Neural cell (in vitro differentiated cells): Measurements from ENCODE around the gene SPARC. TPM values are rescaled to one million over a fixed set of nuclear protein-coding genes. Genes with fewer than 3 reads are reported as not detected.

Experiments
- H2AFZ ChIP-seq: fragments of 200-600, 300-800 bp; sonication (generic), shearing (Covaris generic); 2 replicates; pipeline ENCODE4 v1.6.0; 2014; ENCODE audit warnings: low read depth, mild to moderate bottlenecking, antibody characterized with exemption, low read length, moderate library complexity
- H3F3A ChIP-seq: fragments of 200-600 bp; shearing (Covaris generic); 2 replicates; pipeline ENCODE4 v1.6.1; 2016; ENCODE audit warnings: mild to moderate bottlenecking, moderate library complexity, mixed read lengths, antibody characterized with exemption, low read length; ENCODE audit not compliant: insufficient read depth, poor library complexity, severe bottlenecking
- H3K27ac ChIP-seq: fragments of 200-600, 300-800 bp; sonication (generic), shearing (Covaris generic); 2 replicates; pipeline ENCODE4 v1.5.1; 2014; ENCODE audit warnings: mild to moderate bottlenecking, low read length, moderate library complexity
- H3K27me3 ChIP-seq: fragments of 300-800, 200-600 bp; sonication (generic), shearing (Covaris generic); 2 replicates; pipeline ENCODE4 v1.6.0; 2014; ENCODE audit warnings: mild to moderate bottlenecking, low read depth, low read length, moderate library complexity; ENCODE audit not compliant: insufficient read depth
- H3K36me3 ChIP-seq: fragments of 300-800, 200-600 bp; sonication (generic), shearing (Covaris generic); 2 replicates; pipeline ENCODE4 v1.5.1; 2014; ENCODE audit warnings: mild to moderate bottlenecking, antibody characterized with exemption, low read length, moderate library complexity; ENCODE audit not compliant: insufficient read depth
- H3K4me2 ChIP-seq: fragments of 300-800, 200-600 bp; sonication (generic), shearing (Covaris generic); 2 replicates; pipeline ENCODE4 v1.6.0; 2014; ENCODE audit warnings: mild to moderate bottlenecking, low read length
- H3K4me3 ChIP-seq: fragments of 300-800, 200-600 bp; sonication (generic), shearing (Covaris generic); 2 replicates; pipeline ENCODE4 v1.5.1; 2014; ENCODE audit warnings: mild to moderate bottlenecking, low read length, moderate library complexity
- H3K79me2 ChIP-seq: fragments of 200-600 bp; shearing (Covaris generic); replicated peaks from 2 replicates; pipeline ENCODE4 v1.6.0; 2014; ENCODE audit warnings: mild to moderate bottlenecking, low read length, moderate library complexity; ENCODE audit not compliant: insufficient read depth
- H3K9ac ChIP-seq: fragments of 300-800, 200-600 bp; sonication (generic), shearing (Covaris generic); 2 replicates; pipeline ENCODE4 v1.6.1; 2016; ENCODE audit warnings: mild to moderate bottlenecking, low read length, mixed read lengths
- H3K9me2 ChIP-seq: fragments of 200-600 bp; shearing (Covaris generic); 2 replicates; pipeline ENCODE4 v1.6.1; 2016; ENCODE audit warnings: mild to moderate bottlenecking, low read length, mixed read lengths; ENCODE audit not compliant: insufficient read depth
- H3K9me3 ChIP-seq: fragments of 200-600, 300-800 bp; sonication (generic), shearing (Covaris generic); 2 replicates; pipeline ENCODE4 v1.6.1; 2016; ENCODE audit warnings: mild to moderate bottlenecking, mixed run types, low read length, moderate library complexity, mixed read lengths
- H4K20me1 ChIP-seq: fragments of 200-600 bp; shearing (Covaris generic); 2 replicates; pipeline ENCODE4 v1.6.1; 2016; ENCODE audit warnings: mild to moderate bottlenecking, mixed run types; ENCODE audit not compliant: insufficient read depth
- CTCF ChIP-seq: fragments of 450-650 bp; IDR thresholded peaks from 2 replicates; pipeline ENCODE4 v1.5.1; 2014; ENCODE audit warnings: antibody characterized with exemption, mild to moderate bottlenecking, moderate library complexity; ENCODE audit not compliant: poor library complexity, severe bottlenecking
- EP300 ChIP-seq: fragments of 450-650 bp; conservative IDR thresholded peaks from 2 replicates; pipeline ENCODE4 v1.6.1; 2014; ENCODE audit warnings: antibody characterized with exemption, mild to moderate bottlenecking, moderate library complexity; ENCODE audit not compliant: poor library complexity, severe bottlenecking
- EZH2 ChIP-seq: fragments of 200-600, 300-800 bp; shearing (Covaris generic), sonication (generic); IDR thresholded peaks from 2 replicates; pipeline ENCODE4 v1.6.1; 2014; ENCODE audit warnings: antibody characterized with exemption, low read length, borderline replicate concordance, mild to moderate bottlenecking; ENCODE audit not compliant: insufficient read depth, poor library complexity, severe bottlenecking
- MXI1 ChIP-seq: fragments of 450-650 bp; conservative IDR thresholded peaks from 2 replicates; pipeline ENCODE4 v1.6.1; 2014; ENCODE audit warnings: antibody characterized with exemption, mild to moderate bottlenecking; ENCODE audit not compliant: poor library complexity, severe bottlenecking
- POLR2AphosphoS5 ChIP-seq: IDR thresholded peaks from 2 replicates; pipeline ENCODE4 v1.6.1; 2012
- RAD21 ChIP-seq: fragments of 450-650 bp; conservative IDR thresholded peaks from 2 replicates; pipeline ENCODE4 v1.6.1; 2014; ENCODE audit warnings: antibody characterized with exemption, mild to moderate bottlenecking, moderate library complexity
- SMC3 ChIP-seq: fragments of 450-650 bp; conservative IDR thresholded peaks from 2 replicates; pipeline ENCODE4 v1.6.1; 2014; ENCODE audit warnings: antibody characterized with exemption, mild to moderate bottlenecking, moderate library complexity; ENCODE audit not compliant: poor library complexity
- TAF1 ChIP-seq: IDR thresholded peaks from 2 replicates; pipeline ENCODE4 v1.6.1; 2012; ENCODE audit warnings: low read depth
- polyA plus RNA-seq: library from polyadenylated mRNA; depleted of rRNA; stranded (reverse); fragments of >200 nt; gene quantifications from 2 replicates; pipeline ENCODE4 v1.2.3, GENCODE V29; 2014
- TF ChIP-seq, protein P1 (sequence below): IDR thresholded peaks from 2 replicates; pipeline ENCODE4 v1.6.1; 2012; ENCODE audit warnings: borderline replicate concordance

SPARC gene
- polyA plus RNA-seq, 1 donor from 2014 or later = 15.3 TPM

DNA sequence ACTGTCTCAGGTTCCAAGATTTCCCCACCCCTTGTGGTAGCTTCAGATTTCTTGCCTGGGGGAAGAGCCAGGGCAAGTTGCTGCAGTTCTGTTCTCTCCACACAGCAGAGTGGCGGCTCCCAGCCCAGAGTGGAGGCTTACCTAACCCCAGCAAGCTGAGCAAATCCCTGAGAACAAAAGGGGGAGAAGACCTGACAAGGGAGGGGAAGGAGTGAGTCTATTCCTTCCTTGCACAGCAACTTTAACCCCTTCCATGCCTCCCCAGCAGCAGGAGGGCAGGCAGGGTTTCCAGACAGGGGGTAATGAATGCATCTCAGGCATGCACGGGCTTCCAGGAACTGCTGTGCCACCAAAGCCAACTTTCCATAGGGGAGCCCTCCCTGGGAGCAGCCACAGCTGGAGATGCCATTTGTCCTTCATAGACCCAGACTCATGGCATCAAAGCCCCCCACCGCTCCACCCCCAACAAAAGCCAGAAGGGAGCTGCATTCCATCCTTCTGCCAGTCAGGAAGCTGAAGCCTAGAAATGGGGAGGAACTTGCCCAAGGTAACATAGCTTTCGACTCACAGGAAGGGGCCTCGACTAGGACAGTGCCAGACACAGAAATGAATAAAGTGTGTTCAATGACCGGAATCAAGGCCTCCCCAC is 66.8 kb downstream of the SPARC start:
- Histone ChIP-seq H3K4me2 (no peak overlapping the region), H3K79me2 (no peaks in the 10 kb centered on the region), H3F3A (no peaks in the 10 kb centered on the region), H3K27ac (no peak overlapping the region), H3K4me3 (no peak overlapping the region), H3K9ac (no peak overlapping the region), H3K36me3 (no peaks in the 10 kb centered on the region), H3K9me3 (no peaks in the 10 kb centered on the region), H2AFZ (no peak overlapping the region), H3K9me2 (no peaks in the 10 kb centered on the region), H3K27me3 (no peaks in the 10 kb centered on the region), H4K20me1 (no peaks in the 10 kb centered on the region)
- no peak for TF ChIP-seq TAF1
- no peak for TF ChIP-seq CTCF
- TF ChIP-seq EZH2 = no peak
- no peak for TF ChIP-seq EP300
- TF ChIP-seq SMC3 = no peak
- no peak for TF ChIP-seq MXI1
- TF ChIP-seq POLR2AphosphoS5 = no peak
- no peak for TF ChIP-seq RAD21
- TF ChIP-seq, protein P1, sequence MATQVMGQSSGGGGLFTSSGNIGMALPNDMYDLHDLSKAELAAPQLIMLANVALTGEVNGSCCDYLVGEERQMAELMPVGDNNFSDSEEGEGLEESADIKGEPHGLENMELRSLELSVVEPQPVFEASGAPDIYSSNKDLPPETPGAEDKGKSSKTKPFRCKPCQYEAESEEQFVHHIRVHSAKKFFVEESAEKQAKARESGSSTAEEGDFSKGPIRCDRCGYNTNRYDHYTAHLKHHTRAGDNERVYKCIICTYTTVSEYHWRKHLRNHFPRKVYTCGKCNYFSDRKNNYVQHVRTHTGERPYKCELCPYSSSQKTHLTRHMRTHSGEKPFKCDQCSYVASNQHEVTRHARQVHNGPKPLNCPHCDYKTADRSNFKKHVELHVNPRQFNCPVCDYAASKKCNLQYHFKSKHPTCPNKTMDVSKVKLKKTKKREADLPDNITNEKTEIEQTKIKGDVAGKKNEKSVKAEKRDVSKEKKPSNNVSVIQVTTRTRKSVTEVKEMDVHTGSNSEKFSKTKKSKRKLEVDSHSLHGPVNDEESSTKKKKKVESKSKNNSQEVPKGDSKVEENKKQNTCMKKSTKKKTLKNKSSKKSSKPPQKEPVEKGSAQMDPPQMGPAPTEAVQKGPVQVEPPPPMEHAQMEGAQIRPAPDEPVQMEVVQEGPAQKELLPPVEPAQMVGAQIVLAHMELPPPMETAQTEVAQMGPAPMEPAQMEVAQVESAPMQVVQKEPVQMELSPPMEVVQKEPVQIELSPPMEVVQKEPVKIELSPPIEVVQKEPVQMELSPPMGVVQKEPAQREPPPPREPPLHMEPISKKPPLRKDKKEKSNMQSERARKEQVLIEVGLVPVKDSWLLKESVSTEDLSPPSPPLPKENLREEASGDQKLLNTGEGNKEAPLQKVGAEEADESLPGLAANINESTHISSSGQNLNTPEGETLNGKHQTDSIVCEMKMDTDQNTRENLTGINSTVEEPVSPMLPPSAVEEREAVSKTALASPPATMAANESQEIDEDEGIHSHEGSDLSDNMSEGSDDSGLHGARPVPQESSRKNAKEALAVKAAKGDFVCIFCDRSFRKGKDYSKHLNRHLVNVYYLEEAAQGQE = no peak

- TF ChIP-seq TAF1 = no peak
- TF ChIP-seq RAD21 = no peak
- TF ChIP-seq EZH2 = no peak
- TF ChIP-seq SMC3 = no peak
- TF ChIP-seq, protein P1 = no peak
- TF ChIP-seq CTCF = no peak
- TF ChIP-seq MXI1 = no peak
- no peak for TF ChIP-seq POLR2AphosphoS5
- no peak for TF ChIP-seq EP300
- H3K4me3 ChIP-seq = no peak overlapping the region
- H3F3A ChIP-seq = no peaks in the 10 kb centered on the region
- no peaks in the 10 kb centered on the region for H3K79me2 ChIP-seq
- H4K20me1 ChIP-seq = no peaks in the 10 kb centered on the region
- H3K9me2 ChIP-seq = no peaks in the 10 kb centered on the region
- no peak overlapping the region for H2AFZ ChIP-seq
- no peak overlapping the region for H3K9ac ChIP-seq
- H3K9me3 ChIP-seq = no peaks in the 10 kb centered on the region
- H3K4me2 ChIP-seq = no peak overlapping the region
- no peaks in the 10 kb centered on the region for H3K27me3 ChIP-seq
- H3K36me3 ChIP-seq = no peaks in the 10 kb centered on the region
- no peak overlapping the region for H3K27ac ChIP-seq
These were observed 67.8 kb downstream of the SPARC start for GRCh38 chr5:151618907-151619306.
